HG02840 (cell line): ENCODE measurements around the gene PTPRG.
"Not testable (repeated sequence)": the region's sequence is repeated elsewhere in the genome, so short reads cannot be mapped to it uniquely, and the experiment has no call there.

Experiments
- ATAC-seq: cut with Tn5 transposase; IDR thresholded peaks from one replicate; pipeline ENCODE4 v1.9.1; 2021; ENCODE audit warnings: mild to moderate bottlenecking, moderate library complexity, moderate number of reproducible peaks; ENCODE audit not compliant: unreplicated experiment, low FRiP score

PTPRG gene

GRCh38 chr3:62019906-62020305, 458.5 kb downstream of the PTPRG start:
- no peak for ATAC-seq

- no peak for ATAC-seq
These were observed 459.3 kb downstream of the PTPRG start for GRCh38 chr3:62020706-62021105.

DNA sequence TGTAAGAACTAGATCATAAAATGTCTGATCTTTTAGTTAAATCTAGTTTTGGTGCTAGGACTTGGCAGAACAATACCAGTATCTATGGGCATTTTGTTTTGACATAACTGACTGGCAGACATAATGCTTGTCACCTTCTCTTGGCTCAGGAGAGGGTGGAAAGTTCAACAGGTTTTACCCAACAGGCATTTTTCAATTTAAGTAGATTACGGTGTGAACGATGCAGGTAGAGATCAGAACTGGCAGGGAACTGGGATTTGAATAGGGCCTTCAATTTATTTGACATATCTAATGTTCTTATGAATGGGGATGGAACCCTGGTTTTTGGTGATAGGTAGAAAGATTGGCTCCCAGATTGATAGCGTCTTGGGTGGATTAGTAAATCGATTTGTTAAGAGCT, 460.9 kb downstream of the PTPRG start:
- no peak for ATAC-seq

DNA sequence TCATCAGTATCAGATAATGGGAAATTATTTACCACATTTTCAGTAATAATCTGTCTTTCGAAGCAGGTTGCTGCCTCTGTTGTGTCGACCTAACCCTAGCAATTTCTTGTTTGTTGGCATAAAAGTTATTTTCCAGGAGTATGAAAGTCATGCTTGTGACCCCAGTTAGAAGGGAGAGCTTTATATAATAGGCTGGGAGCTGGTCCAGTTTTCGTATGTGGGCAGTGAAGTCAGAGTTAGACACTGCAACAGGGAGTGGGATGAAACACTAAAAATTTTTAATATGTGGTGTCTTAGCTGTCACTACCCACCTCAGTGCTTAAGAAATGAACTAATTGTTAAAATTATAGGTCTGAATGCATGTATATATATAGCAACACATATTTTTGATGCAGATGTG, 463.5 kb downstream of the PTPRG start:
- ATAC-seq, result no peak

DNA sequence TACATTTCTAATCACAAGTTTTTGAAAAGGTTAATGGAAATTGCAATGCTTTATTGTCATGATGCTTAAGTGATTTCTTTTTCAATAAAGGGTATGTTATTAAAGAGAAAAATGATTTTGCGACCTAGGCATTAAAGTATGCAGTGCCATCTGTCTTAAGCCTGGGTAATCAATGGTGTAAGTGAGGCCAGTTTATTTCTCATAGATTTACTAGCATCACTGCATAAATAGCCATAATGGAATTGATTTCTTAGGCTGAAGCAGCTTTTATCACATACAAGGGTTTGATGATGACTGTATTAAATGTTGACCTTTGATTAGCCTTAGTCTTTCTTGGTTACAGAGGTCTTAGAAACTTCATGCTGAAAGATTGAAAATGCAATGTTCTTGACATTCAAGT, 464.5 kb downstream of the PTPRG start:
- no peak for ATAC-seq

- ATAC-seq, result no peak
These were observed 465.9 kb downstream of the PTPRG start for GRCh38 chr3:62027241-62027640.

GRCh38 chr3:62027796-62028195, 466.4 kb downstream of the PTPRG start:
- no peak for ATAC-seq

- ATAC-seq, result no peak
These were observed 466.9 kb downstream of the PTPRG start for GRCh38 chr3:62028236-62028635.

- ATAC-seq, result no peak
These were observed 471.4 kb downstream of the PTPRG start for GRCh38 chr3:62032738-62033137.

DNA sequence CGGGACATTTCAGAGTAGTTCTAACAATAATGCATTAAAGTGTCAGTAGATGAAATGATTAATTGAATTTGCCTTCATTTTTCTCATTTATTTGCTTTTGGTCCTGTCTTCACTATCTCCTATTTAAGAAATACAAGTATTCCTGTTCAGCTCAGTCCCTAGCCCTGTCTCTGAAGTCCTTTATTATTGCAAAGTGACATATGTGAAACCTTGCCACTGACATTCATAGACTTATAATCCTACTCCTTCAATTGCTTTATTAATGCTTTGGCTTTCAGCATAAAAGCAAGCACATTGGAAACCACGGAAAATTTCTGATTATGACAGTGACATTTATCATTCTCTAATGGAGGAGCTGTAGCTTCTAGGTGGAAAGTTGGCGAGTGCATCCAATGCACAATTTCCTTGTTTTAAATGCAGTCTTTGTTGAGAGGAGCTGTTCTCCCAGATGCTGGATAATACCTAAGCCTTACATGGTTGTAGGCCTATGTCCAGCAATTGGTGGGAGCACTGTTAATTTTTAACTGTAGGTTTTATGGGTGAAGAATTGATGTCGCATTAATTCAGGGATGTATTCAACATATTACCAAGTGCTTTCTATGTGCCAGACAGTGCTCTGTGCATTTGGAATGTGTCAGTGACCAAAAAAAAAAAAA, 474.2 kb downstream of the PTPRG start:
- ATAC-seq, result no peak

DNA sequence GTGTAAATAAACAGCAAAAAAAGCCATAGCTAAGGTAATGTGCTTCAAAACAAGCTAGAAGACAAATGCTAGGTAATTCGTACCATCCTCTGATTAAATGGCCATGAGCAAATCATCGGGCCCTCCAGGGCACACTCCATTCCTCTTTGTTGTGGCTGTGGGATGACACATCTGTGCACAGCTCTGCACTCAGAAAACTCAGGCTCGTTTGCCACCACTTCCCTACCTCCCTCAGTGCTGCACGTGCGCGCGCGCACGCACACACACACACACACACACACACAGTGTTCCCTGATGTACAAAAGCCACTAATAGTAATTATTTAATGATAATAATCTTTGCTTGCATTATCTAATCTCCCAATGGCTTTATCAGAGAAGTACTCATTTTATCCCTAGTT, 475.4 kb downstream of the PTPRG start:
- no peak for ATAC-seq

- ATAC-seq, result not testable (repeated sequence)
These were observed 477.4 kb downstream of the PTPRG start for GRCh38 chr3:62038798-62039197.

- no peak for ATAC-seq
These were observed 478.2 kb downstream of the PTPRG start for GRCh38 chr3:62039586-62039985.

DNA sequence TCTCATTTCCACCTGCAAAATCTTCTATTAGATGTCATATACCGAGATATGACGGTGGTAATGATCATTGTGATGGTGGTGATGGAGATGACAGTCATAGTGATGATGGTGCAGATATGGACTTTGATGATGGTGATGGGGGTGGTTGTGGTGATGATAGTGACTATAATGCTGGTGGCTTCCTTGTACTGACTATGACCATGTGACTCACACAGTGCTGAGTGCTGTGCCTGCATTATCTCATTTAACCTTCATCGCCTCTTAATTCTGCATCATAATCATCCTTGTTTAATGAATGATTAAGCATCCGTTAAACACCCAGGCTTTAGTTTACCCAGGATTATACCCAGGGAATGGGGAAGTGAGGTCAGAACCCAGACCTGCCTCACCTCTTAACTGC, 480.3 kb downstream of the PTPRG start:
- no peak for ATAC-seq

- ATAC-seq, result no peak
These were observed 483.6 kb downstream of the PTPRG start for GRCh38 chr3:62044874-62045411.

DNA sequence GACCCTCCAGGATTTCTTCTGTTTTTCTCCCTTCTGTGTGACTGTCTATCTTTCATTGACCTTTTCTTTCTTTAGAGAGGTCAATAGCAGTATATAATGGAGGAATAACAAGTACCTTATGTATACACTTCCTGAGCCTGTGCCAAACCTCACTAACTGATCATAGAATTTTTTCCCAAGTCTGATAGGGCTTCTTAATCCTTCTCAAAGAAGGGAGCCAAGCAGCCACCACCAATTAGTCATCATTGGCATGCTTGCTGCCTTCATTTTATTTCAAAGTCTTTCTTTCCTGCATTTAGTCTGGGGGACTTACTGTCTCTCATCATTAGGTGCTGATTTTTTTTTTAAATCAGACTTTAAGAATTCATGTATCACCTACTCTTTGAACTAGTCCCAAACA, 485.0 kb downstream of the PTPRG start:
- ATAC-seq, result no peak

DNA sequence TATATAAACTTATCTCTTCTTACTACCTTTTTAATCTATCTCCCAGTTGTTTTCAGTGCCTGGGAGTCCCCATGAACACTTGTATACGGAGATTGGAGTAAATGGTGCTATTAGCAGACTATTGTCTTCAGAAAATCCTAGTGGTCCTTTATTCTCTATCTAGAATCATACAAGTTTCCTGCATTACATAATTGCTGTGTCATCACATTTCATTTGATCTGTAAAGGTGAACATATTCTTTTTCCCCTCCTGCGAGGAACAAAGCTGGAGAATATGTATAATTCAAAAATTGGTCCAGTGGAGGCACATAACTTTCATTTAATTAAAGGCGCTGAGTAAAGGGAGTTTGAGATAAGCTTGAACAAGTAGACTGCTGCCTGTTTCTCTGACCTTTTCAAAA, 487.2 kb downstream of the PTPRG start:
- ATAC-seq, result no peak

- ATAC-seq, result no peak
These were observed 487.7 kb downstream of the PTPRG start for GRCh38 chr3:62049033-62049432.

DNA sequence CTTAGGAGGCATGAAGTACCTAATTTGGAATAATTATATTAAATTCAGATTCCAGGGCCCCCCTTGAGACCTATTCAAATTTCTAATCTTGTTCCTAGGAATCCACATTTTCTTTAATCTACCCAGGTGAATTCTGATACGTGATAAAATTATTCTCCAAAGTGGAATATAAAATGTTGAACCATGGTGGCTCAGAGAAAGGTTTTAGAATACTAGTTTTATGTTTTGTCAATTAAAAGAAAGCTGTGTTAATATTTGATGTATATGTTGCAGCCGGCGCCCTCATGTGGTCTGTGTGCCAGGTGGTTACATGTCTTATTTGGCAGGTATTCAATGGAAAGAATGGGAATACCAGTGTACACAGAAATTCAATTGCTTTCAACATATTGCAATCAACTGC, 490.1 kb downstream of the PTPRG start:
- no peak for ATAC-seq

DNA sequence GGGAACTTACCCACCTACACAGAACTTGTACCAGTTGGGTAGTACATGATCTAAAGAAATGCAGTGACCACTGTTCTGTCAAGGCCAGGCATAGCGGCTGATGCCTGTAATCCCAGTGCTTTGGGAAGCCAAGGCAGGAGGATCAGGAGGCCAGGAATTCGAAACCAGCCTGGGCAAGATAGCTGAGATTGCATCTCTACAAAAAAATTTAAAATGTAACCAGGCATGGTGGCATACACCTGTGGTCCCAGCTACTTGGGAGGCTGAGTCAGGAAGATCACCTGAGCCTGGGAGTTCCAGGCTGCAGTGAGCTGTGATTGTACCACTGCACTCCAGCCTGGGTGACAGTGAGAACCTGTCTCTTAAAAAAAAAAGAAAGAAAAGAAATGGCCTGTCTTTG, 491.0 kb downstream of the PTPRG start:
- ATAC-seq, result no peak

DNA sequence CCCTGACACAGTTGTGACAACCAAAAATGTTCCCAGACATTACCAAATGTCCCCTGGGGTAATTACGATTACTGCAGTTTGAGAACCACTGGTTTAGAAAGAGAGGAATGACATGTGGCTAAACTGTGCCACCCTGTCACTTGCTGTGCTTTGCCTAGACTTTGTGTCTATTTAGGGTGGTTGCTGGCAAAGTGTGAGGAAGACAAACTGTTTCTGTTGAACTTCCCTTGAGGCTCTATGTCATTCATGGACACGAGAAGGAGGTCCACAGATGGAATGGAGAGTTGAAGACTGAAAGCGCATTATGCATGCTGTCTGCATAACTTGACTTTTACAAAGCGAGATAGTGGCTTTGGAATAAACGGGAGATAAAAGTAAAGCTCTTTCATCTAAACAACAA, 495.3 kb downstream of the PTPRG start:
- ATAC-seq, result no peak

DNA sequence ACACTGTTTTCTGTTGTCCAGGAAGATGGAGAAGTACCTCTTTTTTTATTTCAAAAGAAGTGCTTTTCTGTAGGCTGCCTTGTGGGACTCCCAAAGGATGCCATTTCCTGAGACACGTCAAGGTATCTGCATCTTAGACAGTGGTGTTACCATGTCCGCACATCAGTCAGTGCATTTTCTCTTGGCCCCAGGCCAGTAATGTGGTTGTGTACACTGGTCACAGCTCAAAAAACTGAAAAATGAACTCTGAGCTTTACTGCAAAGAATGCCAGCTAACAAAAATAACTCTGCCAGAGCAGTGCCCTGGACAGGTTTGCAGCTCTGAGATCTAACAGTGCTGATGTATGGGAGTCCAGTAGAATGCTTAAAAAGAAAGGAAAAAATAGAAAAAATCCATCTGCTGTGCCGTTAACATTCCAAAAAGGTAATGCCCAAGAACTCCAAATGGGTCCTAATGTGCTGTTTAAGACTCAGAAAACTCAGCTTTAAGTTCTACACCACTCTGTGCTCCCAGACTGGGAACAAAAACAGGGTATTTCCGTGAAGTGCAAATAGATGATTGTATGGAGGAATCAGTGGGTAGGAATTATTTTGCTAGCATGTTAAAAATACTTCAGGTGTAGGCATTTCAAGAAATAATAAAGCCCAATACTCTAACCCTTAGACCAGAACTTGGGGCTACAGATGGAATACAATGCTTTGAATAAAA, 496.1 kb downstream of the PTPRG start:
- ATAC-seq, result no peak
